CD4-positive, alpha-beta T cell treated with Interleukin-4 for 4 hours (primary cell): ENCODE data around the gene ZNF35.

Source experiments
- DNase-seq: peaks from one replicate; pipeline ENCODE4 v3.0.0-alpha.2; 2020

The ZNF35 gene

GRCh38 chr3:44687898-44688297 lies 39.4 kb downstream of the ZNF35 start:
- no peak for DNase-seq
